Hepatocyte (in vitro differentiated cells): ENCODE data around the gene SCAF4.

ENCODE experiments used
- EZH2 ChIP-seq: fragments of 200-600 bp; sonication (generic); IDR thresholded peaks from 2 replicates; pipeline ENCODE4 v1.6.1; 2016; ENCODE audit warnings: antibody characterized with exemption, mild to moderate bottlenecking, borderline replicate concordance
- EZH2phosphoT487 ChIP-seq: fragments of 200-600 bp; sonication (generic); IDR thresholded peaks from one replicate; pipeline ENCODE4 v1.6.1; 2018; ENCODE audit warnings: antibody characterized with exemption, mild to moderate bottlenecking, low read depth, moderate library complexity; ENCODE audit not compliant: unreplicated experiment, severe bottlenecking
- TF ChIP-seq, protein P1 (sequence below): fragments of 200-600 bp; sonication (generic); IDR thresholded peaks from 2 replicates; pipeline ENCODE4 v1.5.1; 2016; ENCODE audit warnings: antibody characterized with exemption, mild to moderate bottlenecking; ENCODE audit not compliant: poor library complexity

DNA sequence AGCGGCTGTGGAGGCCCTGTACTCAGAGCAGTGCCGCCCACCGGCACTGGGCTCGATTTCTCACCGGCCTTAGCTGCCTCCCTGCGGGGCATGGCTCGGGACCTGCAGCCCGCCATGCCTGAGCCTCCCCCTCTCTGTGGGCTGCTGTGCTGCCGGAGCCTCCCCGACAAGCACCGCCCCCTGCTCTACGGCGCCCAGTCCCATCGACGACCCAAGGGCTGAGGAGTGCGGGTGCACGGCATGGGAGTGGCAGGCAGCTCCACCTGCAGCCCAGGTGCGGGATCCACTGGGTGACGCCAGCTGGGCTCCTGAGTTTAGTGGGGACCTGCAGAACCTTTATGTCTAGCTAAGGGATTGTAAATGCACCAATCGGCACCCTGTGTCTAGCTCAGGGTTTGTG lies 77.6 kb downstream of the SCAF4 start:
- TF ChIP-seq, protein P1, sequence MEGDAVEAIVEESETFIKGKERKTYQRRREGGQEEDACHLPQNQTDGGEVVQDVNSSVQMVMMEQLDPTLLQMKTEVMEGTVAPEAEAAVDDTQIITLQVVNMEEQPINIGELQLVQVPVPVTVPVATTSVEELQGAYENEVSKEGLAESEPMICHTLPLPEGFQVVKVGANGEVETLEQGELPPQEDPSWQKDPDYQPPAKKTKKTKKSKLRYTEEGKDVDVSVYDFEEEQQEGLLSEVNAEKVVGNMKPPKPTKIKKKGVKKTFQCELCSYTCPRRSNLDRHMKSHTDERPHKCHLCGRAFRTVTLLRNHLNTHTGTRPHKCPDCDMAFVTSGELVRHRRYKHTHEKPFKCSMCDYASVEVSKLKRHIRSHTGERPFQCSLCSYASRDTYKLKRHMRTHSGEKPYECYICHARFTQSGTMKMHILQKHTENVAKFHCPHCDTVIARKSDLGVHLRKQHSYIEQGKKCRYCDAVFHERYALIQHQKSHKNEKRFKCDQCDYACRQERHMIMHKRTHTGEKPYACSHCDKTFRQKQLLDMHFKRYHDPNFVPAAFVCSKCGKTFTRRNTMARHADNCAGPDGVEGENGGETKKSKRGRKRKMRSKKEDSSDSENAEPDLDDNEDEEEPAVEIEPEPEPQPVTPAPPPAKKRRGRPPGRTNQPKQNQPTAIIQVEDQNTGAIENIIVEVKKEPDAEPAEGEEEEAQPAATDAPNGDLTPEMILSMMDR: no peak
- TF ChIP-seq EZH2 (no peak), EZH2phosphoT487 (no peak)
